Naive thymus-derived CD4-positive, alpha-beta T cell (primary cell): ENCODE measurements around the gene ALOX12. TPM values are rescaled to one million over a fixed set of nuclear protein-coding genes. Genes with fewer than 3 reads are reported as not detected.

Experiments
- ATAC-seq: fragments of 150-1000 bp; cut with Tn5 transposase; 2 replicates; pipeline ENCODE4 v1.10.0; 2021; ENCODE audit warnings: mild to moderate bottlenecking, moderate library complexity
- CTCF ChIA-PET: fragments of 350-600 bp; sonication (Branson Sonifier 250); formaldehyde crosslinking; loops from one replicate; lab custom pipeline; 2021; ENCODE audit warnings: antibody characterized with exemption; lab: Charles Lee
- POLR2A ChIA-PET: fragments of 350-600 bp; sonication (Branson Sonifier 250); formaldehyde crosslinking; loops from one replicate; lab custom pipeline; 2021; ENCODE audit warnings: antibody characterized with exemption, inconsistent platforms; lab: Charles Lee
- DNase-seq, 9 donors: peaks; one replicate each; pipeline versions ENCODE4 v3.0.0 to v3.0.0-alpha.2; 2020 to 2022; ENCODE audit warnings: mixed read lengths in 1 of 9
- H3K27ac ChIP-seq: one replicate; pipeline ENCODE4 v1.7.0; 2013; ENCODE audit warnings: mild to moderate bottlenecking, low read depth, low read length, moderate library complexity
- H3K27me3 ChIP-seq, 2 donors: one replicate each; pipeline ENCODE4 v1.7.0; 2013; ENCODE audit warnings: low read length in 2 of 2, mild to moderate bottlenecking in 2 of 2, moderate library complexity in 2 of 2; ENCODE audit not compliant: control insufficient read depth in 2 of 2, insufficient read depth in 2 of 2
- H3K36me3 ChIP-seq, 3 experiments: 1 replicate in 2 of 3; 2 replicates in 1 of 3; pipeline ENCODE4 v1.7.0; 2013; ENCODE audit warnings: low read length in 3 of 3, mild to moderate bottlenecking in 3 of 3, moderate library complexity in 1 of 3; ENCODE audit not compliant: insufficient read depth in 3 of 3, control insufficient read depth in 2 of 3
- H3K4me1 ChIP-seq, 2 donors: one replicate each; pipeline ENCODE4 v1.7.0; 2013; ENCODE audit warnings: low read length in 2 of 2, mild to moderate bottlenecking in 2 of 2, moderate library complexity in 1 of 2; ENCODE audit not compliant: control insufficient read depth in 2 of 2, insufficient read depth in 2 of 2
- H3K4me3 ChIP-seq: 2 replicates; pipeline ENCODE4 v1.7.0; 2013; ENCODE audit warnings: mild to moderate bottlenecking, low read length
- H3K9me3 ChIP-seq, 3 experiments: 1 replicate in 2 of 3; 2 replicates in 1 of 3; pipeline ENCODE4 v1.7.0; 2013; ENCODE audit warnings: low read length in 3 of 3; ENCODE audit not compliant: control insufficient read depth in 2 of 3
- H3K27ac Mint-ChIP-seq, 9 donors: one replicate each; pipeline ENCODE4 v1.8.0; 2020 to 2022; ENCODE audit warnings: mixed read lengths in 9 of 9, mild to moderate bottlenecking in 8 of 9, moderate library complexity in 5 of 9, inconsistent platforms in 2 of 9
- H3K27me3 Mint-ChIP-seq, 5 donors: one replicate each; pipeline ENCODE4 v1.8.0; 2021 to 2022; ENCODE audit warnings: mixed read lengths in 5 of 5, mild to moderate bottlenecking in 1 of 5
- H3K36me3 Mint-ChIP-seq, 5 donors: one replicate each; pipeline ENCODE4 v1.8.0; 2020 to 2022; ENCODE audit warnings: mixed read lengths in 5 of 5, mild to moderate bottlenecking in 3 of 5, inconsistent platforms in 1 of 5
- H3K4me1 Mint-ChIP-seq, 7 donors: one replicate each; pipeline ENCODE4 v1.8.0; 2020 to 2022; ENCODE audit warnings: mixed read lengths in 7 of 7, mild to moderate bottlenecking in 3 of 7, inconsistent platforms in 1 of 7
- H3K4me3 Mint-ChIP-seq, 10 donors: one replicate each; pipeline ENCODE4 v1.8.0; 2020 to 2022; ENCODE audit warnings: mild to moderate bottlenecking in 10 of 10, mixed read lengths in 10 of 10, moderate library complexity in 6 of 10, inconsistent platforms in 2 of 10
- H3K9me3 Mint-ChIP-seq, 11 donors: one replicate each; pipeline ENCODE4 v1.8.0; 2020 to 2022; ENCODE audit warnings: mixed read lengths in 11 of 11, mild to moderate bottlenecking in 4 of 11, inconsistent platforms in 1 of 11, moderate library complexity in 1 of 11
- intact Hi-C, 2 donors: fragments of 100-400 bp; cut with micrococcal nuclease; formaldehyde crosslinking; loops; one replicate each; pipeline ENCODE4 v1.15.1; 2023
- polyA plus RNA-seq, 2 donors: library from polyadenylated mRNA; unstranded; fragments of 300-500 nt; fragmentation: Illumina TruSeq; gene quantifications; one replicate each; pipeline ENCODE4 v1.2.3, GENCODE V29; 2021
- total RNA-seq, 6 experiments: library from RNA in 5 of 6; stranded (reverse) in 5 of 6; gene quantifications; 1 replicate in 5 of 6; 2 replicates in 1 of 6; pipeline ENCODE4 v1.2.3 and lab custom pipeline; 2021 to 2026

Gene ALOX12
- total and polyA plus RNA-seq, 7 experiments from 2014 or later = 0.08 to 1.0 (median 0.48) TPM; not detected in 4

DNA sequence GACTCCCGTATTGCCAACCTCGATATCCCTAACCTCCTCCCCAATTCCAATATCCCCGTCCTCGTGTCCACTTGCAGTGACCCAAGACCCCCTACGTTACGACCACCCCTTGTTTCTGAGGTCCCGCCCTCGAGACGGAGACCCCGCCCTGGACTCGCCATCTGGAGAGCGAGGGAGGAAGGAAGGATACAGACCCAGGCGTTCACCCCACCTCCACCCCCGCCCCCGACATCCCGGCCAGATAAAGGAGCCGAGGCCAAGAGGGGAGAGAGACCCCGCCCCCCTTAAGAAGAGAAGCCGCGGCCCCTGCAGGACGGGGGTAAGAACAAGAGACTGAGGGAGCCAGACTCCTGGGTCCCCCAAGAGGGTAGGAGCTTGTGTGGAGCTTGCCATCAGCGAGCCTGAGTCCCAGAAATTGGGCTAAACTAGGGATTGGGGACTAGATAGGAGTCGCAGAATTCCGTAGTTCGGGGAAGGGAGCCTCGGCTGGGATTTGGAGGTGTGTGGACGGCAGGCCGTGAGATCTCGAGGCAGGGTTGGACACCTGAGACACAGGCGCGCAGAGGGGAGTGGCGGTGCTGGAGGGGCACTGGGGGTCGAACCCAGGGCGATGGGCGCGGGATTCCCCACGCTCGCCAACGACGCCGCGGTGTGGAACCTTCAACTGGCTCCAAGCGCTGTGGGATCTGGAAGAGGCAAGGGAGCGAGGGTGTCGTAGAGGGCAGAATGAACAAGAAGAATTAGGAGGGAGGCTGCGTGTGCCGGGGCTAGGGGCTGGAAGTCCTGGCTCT lies 27.1 kb downstream of the ALOX12 start, which contains the start of gene BCL6B:
BCL6B (plus strand) TSS at position 270 of the 791 bp plus-strand sequence. CDS start 622 bp downstream, outside the sequence.
- H3K4me1 ChIP-seq = peaks cover 21 to 23% of the 10 kb centered on the region in 2 donors
- H3K27me3 Mint-ChIP-seq = no peaks in the 10 kb centered on the region
- H3K4me3 ChIP-seq = peak within 1 kb of the TSS; percentile 44
- peak within 1 kb of the TSS; percentile 56 to 92 (median 82) for H3K27ac Mint-ChIP-seq
- H3K36me3 Mint-ChIP-seq = peaks cover 0 to 3% (median 0%) of the 10 kb centered on the region in 5 donors
- intact Hi-C loops = loop anchor here (1.0 to 10.0 kb wide), 7 partner anchors 9 to 552 kb away; partner anchors contain the start of gene CD68 (in 1 of the 2)
- H3K27ac ChIP-seq = peak within 1 kb of the TSS; percentile 52
- H3K4me1 Mint-ChIP-seq = peaks cover 17 to 53% (median 28%) of the 10 kb centered on the region in 7 donors
- no peaks in the 10 kb centered on the region for H3K36me3 ChIP-seq
- no peak for ATAC-seq
- no peaks in the 10 kb centered on the region for H3K27me3 ChIP-seq
- ChIA-PET CTCF (interaction anchor here (1.0 to 2.8 kb wide), 5 partner anchors 12 to 112 kb away, joined by 3 to 38 read pairs (median 12); partner anchors contain the start of gene SLC16A13), POLR2A (interaction anchor here (1.6 to 6.2 kb wide), 4 partner anchors 10 to 456 kb away, joined by 4 to 50 read pairs (median 10); partner anchors contain the start of genes RNASEK, SLC16A13 and ZBTB4)
- H3K9me3 Mint-ChIP-seq = no peaks in the 10 kb centered on the region
- H3K4me3 Mint-ChIP-seq = peak within 1 kb of the TSS; percentile 73 to 84 (median 80)
- no peaks in the 10 kb centered on the region for H3K9me3 ChIP-seq
- DNase-seq = peak in 1 of 9 donors; percentile 31

DNA sequence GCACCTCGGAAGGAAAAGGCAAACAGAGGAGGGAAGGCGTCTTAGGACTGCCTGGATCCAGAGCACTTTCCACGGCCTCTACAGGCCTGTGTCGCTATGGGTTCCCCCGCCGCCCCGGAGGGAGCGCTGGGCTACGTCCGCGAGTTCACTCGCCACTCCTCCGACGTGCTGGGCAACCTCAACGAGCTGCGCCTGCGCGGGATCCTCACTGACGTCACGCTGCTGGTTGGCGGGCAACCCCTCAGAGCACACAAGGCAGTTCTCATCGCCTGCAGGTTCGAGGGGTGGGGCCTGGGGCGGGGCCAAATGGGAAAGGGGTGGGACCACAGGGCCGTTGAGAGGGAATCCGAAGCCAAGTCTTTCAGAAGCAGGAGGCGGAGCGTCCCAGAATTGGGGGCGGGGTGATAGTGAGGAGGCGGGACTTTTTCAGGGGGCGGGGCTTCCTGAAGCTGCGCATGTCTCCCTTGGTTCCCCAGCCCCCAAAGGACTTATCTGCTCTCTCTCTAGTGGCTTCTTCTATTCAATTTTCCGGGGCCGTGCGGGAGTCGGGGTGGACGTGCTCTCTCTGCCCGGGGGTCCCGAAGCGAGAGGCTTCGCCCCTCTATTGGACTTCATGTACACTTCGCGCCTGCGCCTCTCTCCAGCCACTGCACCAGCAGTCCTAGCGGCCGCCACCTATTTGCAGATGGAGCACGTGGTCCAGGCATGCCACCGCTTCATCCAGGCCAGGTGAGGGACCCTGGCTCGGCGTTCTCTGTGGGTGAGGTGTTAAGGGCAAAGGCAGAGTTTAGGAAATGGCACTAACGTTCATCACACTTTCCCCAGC lies 27.9 kb downstream of the ALOX12 start:
- POLR2A ChIA-PET = interaction anchor here (0.9 to 6.2 kb wide), 4 partner anchors 9 to 18 kb away, joined by 3 to 50 read pairs (median 6); partner anchors contain the start of gene SLC16A13
- intact Hi-C loops = loop anchor here (1.0 to 10.0 kb wide), 2 partner anchors 12 to 551 kb away; partner anchors contain the start of gene CD68 (in 1 of the 2)
- peak; percentile 82 to 94 (median 87) for DNase-seq
- peak; percentile 89 for ATAC-seq
- Mint-ChIP-seq H3K4me3 (peak overlapping the region; percentile 73 to 84 (median 80)), H3K9me3 (no peaks in the 10 kb centered on the region), H3K27me3 (no peaks in the 10 kb centered on the region), H3K27ac (peak overlapping the region; percentile 56 to 92 (median 82)), H3K4me1 (peaks cover 16 to 53% (median 29%) of the 10 kb centered on the region in 7 donors), H3K36me3 (peaks cover 0 to 2% (median 0%) of the 10 kb centered on the region in 5 donors)
- Histone ChIP-seq H3K4me3 (peak overlapping the region; percentile 14), H3K4me1 (peaks cover 22% of the 10 kb centered on the region in 2 donors), H3K9me3 (no peaks in the 10 kb centered on the region), H3K27ac (peak overlapping the region; percentile 52), H3K27me3 (no peaks in the 10 kb centered on the region), H3K36me3 (no peaks in the 10 kb centered on the region)
- CTCF ChIA-PET = interaction anchor here (1.0 to 1.7 kb wide), 3 partner anchors 8 to 12 kb away, joined by 3 to 5 read pairs (median 5); partner anchors contain the start of gene SLC16A13

DNA sequence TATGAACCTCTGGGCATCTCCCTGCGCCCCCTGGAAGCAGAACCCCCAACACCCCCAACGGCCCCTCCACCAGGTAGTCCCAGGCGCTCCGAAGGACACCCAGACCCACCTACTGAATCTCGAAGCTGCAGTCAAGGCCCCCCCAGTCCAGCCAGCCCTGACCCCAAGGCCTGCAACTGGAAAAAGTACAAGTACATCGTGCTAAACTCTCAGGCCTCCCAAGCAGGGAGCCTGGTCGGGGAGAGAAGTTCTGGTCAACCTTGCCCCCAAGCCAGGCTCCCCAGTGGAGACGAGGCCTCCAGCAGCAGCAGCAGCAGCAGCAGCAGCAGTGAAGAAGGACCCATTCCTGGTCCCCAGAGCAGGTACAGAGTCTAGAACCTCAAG lies 28.5 kb downstream of the ALOX12 start:
- intact Hi-C loops = loop anchor here in 1 of 2 donors (10.0 kb wide), 1 partner anchor 550 kb away; the partner anchor contains the start of gene CD68
- peak overlapping the region in 4 of 9 donors; percentile 32 to 84 (median 66) for H3K27ac Mint-ChIP-seq
- H3K9me3 Mint-ChIP-seq = no peaks in the 10 kb centered on the region
- peaks cover 19 to 57% (median 35%) of the 10 kb centered on the region in 7 donors for H3K4me1 Mint-ChIP-seq
- Histone ChIP-seq H3K4me3 (no peak overlapping the region), H3K27ac (no peak overlapping the region), H3K27me3 (no peaks in the 10 kb centered on the region), H3K4me1 (peaks cover 28% of the 10 kb centered on the region in 2 donors), H3K9me3 (no peaks in the 10 kb centered on the region), H3K36me3 (no peaks in the 10 kb centered on the region)
- ChIA-PET CTCF (interaction anchor here (0.8 to 1.7 kb wide), 3 partner anchors 9 to 22 kb away, joined by 3 to 5 read pairs (median 5); partner anchors contain the start of gene SLC16A13), POLR2A (interaction anchor here (0.9 to 6.2 kb wide), 4 partner anchors 9 to 18 kb away, joined by 3 to 50 read pairs (median 6); partner anchors contain the start of gene SLC16A13)
- peaks cover 0 to 3% (median 0%) of the 10 kb centered on the region in 5 donors for H3K36me3 Mint-ChIP-seq
- peak overlapping the region in 1 of 10 donors; percentile 84 for H3K4me3 Mint-ChIP-seq
- DNase-seq = no peak
- no peaks in the 10 kb centered on the region for H3K27me3 Mint-ChIP-seq
- no peak for ATAC-seq

DNA sequence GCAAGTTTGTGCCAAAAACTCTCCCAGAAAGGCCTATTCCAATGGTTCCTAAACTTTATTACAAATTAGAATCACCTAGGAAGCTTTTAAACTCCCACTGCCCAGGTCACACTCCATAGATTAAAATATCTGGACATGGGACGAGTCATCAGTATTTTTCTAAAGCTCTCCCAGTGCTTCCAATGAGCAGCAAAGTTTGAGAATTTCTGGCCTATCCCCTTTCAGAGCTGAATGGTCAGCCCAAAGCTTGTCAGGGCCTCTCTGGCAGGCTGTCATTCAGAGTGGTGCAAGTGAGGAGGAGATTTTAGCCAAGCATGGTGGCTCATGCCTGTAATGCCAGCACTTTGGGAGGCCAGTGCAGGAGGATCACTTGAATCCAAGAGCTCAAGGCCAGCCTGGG lies 29.4 kb downstream of the ALOX12 start:
- Histone ChIP-seq H3K27ac (no peak overlapping the region), H3K36me3 (no peaks in the 10 kb centered on the region), H3K4me3 (no peak overlapping the region), H3K4me1 (peaks cover 36 to 37% of the 10 kb centered on the region in 2 donors), H3K9me3 (no peaks in the 10 kb centered on the region), H3K27me3 (no peaks in the 10 kb centered on the region)
- CTCF ChIA-PET = interaction anchor here (0.8 to 1.7 kb wide), 4 partner anchors 10 to 112 kb away, joined by 3 to 6 read pairs (median 5); partner anchors contain the start of gene SLC16A13
- peak overlapping the region in 2 of 9 donors; percentile 26 to 73 for H3K27ac Mint-ChIP-seq
- H3K27me3 Mint-ChIP-seq = no peaks in the 10 kb centered on the region
- H3K9me3 Mint-ChIP-seq = no peaks in the 10 kb centered on the region
- DNase-seq (no peak), ATAC-seq (no peak)
- H3K4me3 Mint-ChIP-seq = no peak overlapping the region
- peaks cover 0 to 7% (median 0%) of the 10 kb centered on the region in 5 donors for H3K36me3 Mint-ChIP-seq
- intact Hi-C loops = loop anchor here in 1 of 2 donors (10.0 kb wide), 1 partner anchor 550 kb away; the partner anchor contains the start of gene CD68
- POLR2A ChIA-PET = interaction anchor here (2.2 to 6.2 kb wide), 2 partner anchors 10 kb away, joined by 8 to 50 read pairs; partner anchors contain the start of gene SLC16A13
- H3K4me1 Mint-ChIP-seq = peaks cover 27 to 66% (median 44%) of the 10 kb centered on the region in 7 donors

DNA sequence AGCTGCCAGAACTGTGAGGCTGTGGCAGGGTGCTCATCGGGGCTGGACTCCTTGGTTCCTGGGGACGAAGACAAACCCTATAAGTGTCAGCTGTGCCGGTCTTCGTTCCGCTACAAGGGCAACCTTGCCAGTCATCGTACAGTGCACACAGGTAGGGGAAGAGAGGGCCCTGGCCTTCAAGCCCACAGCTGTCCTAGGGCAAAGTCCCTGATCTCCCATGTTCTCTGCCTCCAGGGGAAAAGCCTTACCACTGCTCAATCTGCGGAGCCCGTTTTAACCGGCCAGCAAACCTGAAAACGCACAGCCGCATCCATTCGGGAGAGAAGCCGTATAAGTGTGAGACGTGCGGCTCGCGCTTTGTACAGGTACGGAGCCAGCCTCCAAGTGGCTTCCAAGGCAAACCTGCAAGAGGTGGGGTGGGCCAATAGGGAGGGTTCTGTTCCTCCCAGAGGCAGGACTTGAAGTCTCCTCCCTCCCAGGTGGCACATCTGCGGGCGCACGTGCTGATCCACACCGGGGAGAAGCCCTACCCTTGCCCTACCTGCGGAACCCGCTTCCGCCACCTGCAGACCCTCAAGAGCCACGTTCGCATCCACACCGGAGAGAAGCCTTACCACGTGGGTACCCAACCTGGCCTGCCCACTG lies 30.7 kb downstream of the ALOX12 start:
- ATAC-seq (no peak), DNase-seq (no peak)
- Mint-ChIP-seq H3K27ac (peak overlapping the region in 4 of 9 donors; percentile 15 to 65 (median 30)), H3K4me3 (no peak overlapping the region), H3K27me3 (no peaks in the 10 kb centered on the region), H3K9me3 (no peaks in the 10 kb centered on the region), H3K36me3 (peaks cover 0 to 9% (median 0%) of the 10 kb centered on the region in 5 donors), H3K4me1 (peaks cover 33 to 60% (median 45%) of the 10 kb centered on the region in 7 donors)
- Histone ChIP-seq H3K4me1 (peaks cover 37 to 41% of the 10 kb centered on the region in 2 donors), H3K4me3 (no peak overlapping the region), H3K36me3 (no peaks in the 10 kb centered on the region), H3K27ac (no peak overlapping the region), H3K27me3 (no peaks in the 10 kb centered on the region), H3K9me3 (no peaks in the 10 kb centered on the region)
- CTCF ChIA-PET = interaction anchor here (0.6 to 1.4 kb wide), 2 partner anchors 113 to 165 kb away, joined by 4 to 6 read pairs; no protein-coding TSS in a partner anchor
- POLR2A ChIA-PET = interaction anchor here (1.5 to 6.2 kb wide), 2 partner anchors 9 kb away, joined by 5 to 50 read pairs; partner anchors contain the start of gene SLC16A13
- intact Hi-C loops = loop anchor here in 1 of 2 donors (10.0 kb wide), 1 partner anchor 548 kb away; the partner anchor contains the start of gene CD68
